K562 (cell line): ENCODE data around the gene IGFL1. TPM values are rescaled to one million over a fixed set of nuclear protein-coding genes. Genes with fewer than 3 reads are reported as not detected.
A peak's percentile ranks its signal among the peaks of the same experiment; 100 is the strongest.

Source experiments
- BHLHE40 ChIP-seq: IDR thresholded peaks from 2 replicates; pipeline ENCODE4 v1.6.1; 2011; ENCODE audit warnings: low read length, improper control_type of control experiment
- CC2D1A ChIP-seq: fragments of 450-650 bp; IDR thresholded peaks from 2 replicates; pipeline ENCODE4 v1.6.1; 2017; ENCODE audit warnings: mild to moderate bottlenecking
- JUNB ChIP-seq: fragments of 450-650 bp; formaldehyde crosslinking; conservative IDR thresholded peaks from 2 replicates; pipeline ENCODE4 v1.4.0; 2020; ENCODE audit warnings: mild to moderate bottlenecking
- MIER1 ChIP-seq: fragments of 450-650 bp; IDR thresholded peaks from 2 replicates; pipeline ENCODE4 v1.6.1; 2016; ENCODE audit warnings: antibody characterized with exemption, mild to moderate bottlenecking, low read depth
- MXI1 ChIP-seq: IDR thresholded peaks from 2 replicates; pipeline ENCODE4 v1.6.1; 2011; ENCODE audit warnings: low read depth, mild to moderate bottlenecking, improper control_type of control experiment, low read length
- NFIX ChIP-seq: fragments of 250-450 bp; sonication (Bioruptor Pico); IDR thresholded peaks from 2 replicates; pipeline ENCODE4 v1.4.0; 2020; ENCODE audit warnings: low read depth, mild to moderate bottlenecking, moderate library complexity
- REST ChIP-seq, 2 experiments: fragments of 450-650 bp; formaldehyde crosslinking in 1 of 2; IDR thresholded peaks; 2 replicates each; pipeline versions ENCODE4 v1.4.0 to v1.6.1; 2014 to 2020; ENCODE audit warnings: mild to moderate bottlenecking in 2 of 2, borderline replicate concordance in 1 of 2, low read depth in 1 of 2
- SMAD3 ChIP-seq: fragments of 450-650 bp; formaldehyde crosslinking; conservative IDR thresholded peaks from 2 replicates; pipeline ENCODE4 v1.4.0; 2020; ENCODE audit warnings: mild to moderate bottlenecking
- SMARCA5 ChIP-seq: fragments of 450-650 bp; IDR thresholded peaks from 2 replicates; pipeline ENCODE4 v1.6.1; 2016
- TEAD4 ChIP-seq, 2 experiments: sonication (generic) in 1 of 2; formaldehyde crosslinking in 1 of 2; IDR thresholded peaks; 2 replicates each; pipeline versions ENCODE4 v1.6.1 to v1.8.0; 2012 to 2022; ENCODE audit warnings: borderline replicate concordance in 1 of 2, inconsistent platforms in 1 of 2, low read length in 1 of 2, mild to moderate bottlenecking in 1 of 2, missing genetic modification reagents in 1 of 2
- ZNF407 ChIP-seq: fragments of 450-650 bp; IDR thresholded peaks from 2 replicates; pipeline ENCODE4 v1.6.1; 2016; ENCODE audit warnings: low read depth
- ZNF785 ChIP-seq: fragments of 250-450 bp; sonication (Bioruptor Pico); IDR thresholded peaks from 2 replicates; pipeline ENCODE4 v1.4.0; 2020; ENCODE audit warnings: mild to moderate bottlenecking
- polyA plus RNA-seq, 8 experiments: library from polyadenylated mRNA; depleted of rRNA in 4 of 8; stranded (reverse) in 5 of 8; unstranded in 3 of 8; fragments of >200 nt; fragmentation: Nextera tagmentation in 2 of 8; fragmentation: Illumina TruSeq in 1 of 8; extraction: Ambion mirVana in 2 of 8; extraction: Trizol in 1 of 8; gene quantifications; 2 replicates each; pipeline versions ENCODE4 v1.2.1 to v1.2.3, GENCODE V29; 2011 to 2014; ENCODE audit warnings: inconsistent platforms in 1 of 8, missing spikeins in 1 of 8
- total RNA-seq, 7 experiments: library from RNA; depleted of rRNA in 6 of 7; stranded (reverse); fragments of >200 nt in 6 of 7; fragmentation: Illumina TruSeq in 2 of 7; extraction: Trizol in 2 of 7; gene quantifications; 2 replicates each; pipeline versions ENCODE4 v1.2.1 to v1.2.3, GENCODE V29; 2011 to 2021; ENCODE audit warnings: low replicate concordance in 1 of 7

IGFL1 gene
- total and polyA plus RNA-seq, 9 of the 15 experiments (the other 6 are each of a cell fraction or from before 2014, with no cell fraction given), result not detected

- TF ChIP-seq TEAD4 (IDR thresholded peaks at IDR 0.05; ENCODE audit: low read length) (no peak), TEAD4 (CRISPR knock-in tag; IDR thresholded peaks at IDR 0.05; ENCODE audit: borderline replicate concordance) (no peak), JUNB (CRISPR knock-in tag) (peak; percentile 41; the same call in 1 of the 2 replicates), MXI1 (no peak), NFIX (CRISPR knock-in tag) (no peak), CC2D1A (no peak), SMAD3 (CRISPR knock-in tag) (no peak), SMARCA5 (no peak), ZNF407 (no peak), BHLHE40 (no peak), MIER1 (no peak), ZNF785 (CRISPR knock-in tag) (no peak), REST (IDR thresholded peaks at IDR 0.05; ENCODE audit: borderline replicate concordance) (no peak), REST (CRISPR knock-in tag; IDR thresholded peaks at IDR 0.05; ENCODE audit: low read depth) (peak; percentile 36; the same call in 1 of the 2 replicates)
Measured at GRCh38 chr19:46196410-46197124, 33.0 kb upstream of the IGFL1 start (continued).
